HG03378 (cell line): ENCODE measurements around the gene RBM4B.
"Not testable (repeated sequence)": the region's sequence is repeated elsewhere in the genome, so short reads cannot be mapped to it uniquely, and the experiment has no call there.

Experiments used
- ATAC-seq: cut with Tn5 transposase; IDR thresholded peaks from one replicate; pipeline ENCODE4 v1.9.1; 2021; ENCODE audit warnings: mild to moderate bottlenecking, moderate library complexity; ENCODE audit not compliant: unreplicated experiment

The RBM4B gene, protein sequence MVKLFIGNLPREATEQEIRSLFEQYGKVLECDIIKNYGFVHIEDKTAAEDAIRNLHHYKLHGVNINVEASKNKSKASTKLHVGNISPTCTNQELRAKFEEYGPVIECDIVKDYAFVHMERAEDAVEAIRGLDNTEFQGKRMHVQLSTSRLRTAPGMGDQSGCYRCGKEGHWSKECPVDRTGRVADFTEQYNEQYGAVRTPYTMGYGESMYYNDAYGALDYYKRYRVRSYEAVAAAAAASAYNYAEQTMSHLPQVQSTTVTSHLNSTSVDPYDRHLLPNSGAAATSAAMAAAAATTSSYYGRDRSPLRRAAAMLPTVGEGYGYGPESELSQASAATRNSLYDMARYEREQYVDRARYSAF

DNA sequence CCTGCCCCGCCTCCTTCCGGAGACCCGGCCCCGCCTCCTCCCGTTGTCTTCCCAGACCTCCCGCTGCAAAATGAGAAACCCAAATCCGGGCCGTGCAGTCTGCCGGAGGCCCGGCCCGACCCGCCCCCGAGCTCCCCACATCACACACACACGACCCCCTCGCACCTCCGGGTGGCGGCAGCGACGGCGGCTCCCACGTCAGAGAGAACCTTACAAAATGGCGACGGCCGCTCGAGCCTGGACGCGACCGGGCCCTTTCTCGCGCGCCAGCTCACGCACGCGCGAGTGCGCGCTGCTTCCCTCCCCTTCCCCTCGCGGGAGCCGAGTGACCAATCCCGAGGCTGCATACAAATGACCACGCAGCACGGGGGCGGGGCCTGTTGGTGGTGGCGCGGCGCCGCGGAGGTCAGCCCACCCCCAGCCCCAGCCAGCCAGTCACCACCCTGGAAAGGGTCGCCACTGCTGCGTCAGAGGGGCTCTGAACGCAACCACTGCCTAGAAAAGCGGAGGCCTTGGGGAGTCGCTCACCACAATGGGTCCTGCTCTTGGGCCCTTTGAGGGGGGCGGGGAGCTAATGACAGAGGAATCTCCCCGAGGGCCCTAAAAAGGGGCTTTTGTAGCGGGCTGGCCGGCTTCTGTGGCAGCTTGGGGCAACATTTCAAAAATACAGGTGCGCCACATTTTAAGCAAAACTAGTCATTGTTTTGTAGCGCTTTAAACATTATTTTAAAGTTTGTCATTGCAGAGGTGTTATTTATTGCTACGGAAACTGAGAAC is at the start of gene RBM4B:
TSS of gene RBM4B (minus strand) at position 289 of the 777 bp plus-strand sequence. CDS start 808 bp downstream, outside the sequence.
- peak; percentile 53 for ATAC-seq

DNA sequence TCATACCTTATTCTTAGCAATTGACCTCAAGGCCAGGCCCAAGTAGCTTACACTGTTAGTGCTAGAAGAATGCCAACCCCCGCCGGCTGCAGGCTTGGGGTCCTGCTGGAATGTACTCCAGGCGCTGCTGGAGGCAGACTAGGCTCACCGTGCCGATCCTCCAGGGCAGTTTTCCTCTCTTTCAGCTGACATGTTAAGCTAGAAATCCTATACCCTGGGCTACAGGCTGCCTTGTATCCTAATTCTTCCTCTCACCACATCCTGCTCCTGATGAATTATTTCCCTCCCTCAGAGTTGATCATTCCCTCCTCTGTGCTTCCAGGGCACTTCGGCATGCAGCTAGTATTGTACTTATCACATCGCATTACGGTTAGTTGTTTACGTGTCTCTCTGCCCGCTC is 48.0 kb upstream of the RBM4B start:
- ATAC-seq, result no peak

DNA sequence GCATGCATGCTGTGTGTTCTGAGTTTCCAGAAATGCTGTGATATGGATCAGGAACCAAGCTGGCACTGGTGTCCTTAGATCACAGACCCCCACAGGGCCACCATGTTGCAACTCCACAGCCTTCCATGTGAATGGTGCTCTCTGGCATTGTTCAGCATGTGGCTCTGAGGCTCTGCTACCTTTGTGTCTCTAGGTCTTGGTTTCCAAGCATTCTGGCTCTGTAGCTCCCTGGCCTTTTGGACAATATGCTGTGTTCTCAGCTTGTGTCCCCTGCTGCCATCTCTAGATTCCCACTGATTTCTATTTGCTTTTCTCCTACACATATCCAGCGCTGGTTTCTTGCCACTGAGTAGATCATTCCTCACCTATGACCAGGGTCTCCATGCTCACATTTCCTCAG is 47.4 kb upstream of the RBM4B start:
- ATAC-seq, result no peak

DNA sequence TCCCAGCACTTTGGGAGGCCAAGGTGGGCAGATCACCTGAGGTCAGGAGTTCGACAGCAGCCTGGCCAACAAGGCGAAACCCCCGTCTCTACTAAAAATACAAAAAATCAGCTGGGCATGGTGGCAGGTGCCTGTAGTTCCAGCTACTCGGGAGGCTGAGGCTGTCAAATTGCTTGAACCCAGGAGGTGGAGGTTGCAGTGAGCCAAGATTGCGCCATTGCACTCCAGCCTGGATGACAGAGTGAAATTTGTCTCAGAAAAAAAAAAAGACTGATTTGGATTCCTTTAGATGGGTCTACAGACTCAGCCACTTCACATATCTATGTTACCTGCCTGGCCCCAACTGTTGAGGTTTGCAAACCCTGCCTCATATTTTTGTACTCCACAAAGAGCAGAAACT is 46.5 kb upstream of the RBM4B start:
- not testable (repeated sequence) for ATAC-seq

GRCh38 chr11:66723693-66724092 is 46.0 kb upstream of the RBM4B start:
- ATAC-seq, result no peak

- ATAC-seq, result no peak
Observed at GRCh38 chr11:66722745-66723651, 45.3 kb upstream of the RBM4B start.

GRCh38 chr11:66721939-66722338 is 44.3 kb upstream of the RBM4B start:
- ATAC-seq, result no peak

- ATAC-seq, result no peak
Observed at GRCh38 chr11:66720899-66721470, 43.3 kb upstream of the RBM4B start.

- ATAC-seq, result no peak
Observed at GRCh38 chr11:66720223-66720898, 42.7 kb upstream of the RBM4B start.

GRCh38 chr11:66719111-66719872 is 41.6 kb upstream of the RBM4B start:
- no peak for ATAC-seq

DNA sequence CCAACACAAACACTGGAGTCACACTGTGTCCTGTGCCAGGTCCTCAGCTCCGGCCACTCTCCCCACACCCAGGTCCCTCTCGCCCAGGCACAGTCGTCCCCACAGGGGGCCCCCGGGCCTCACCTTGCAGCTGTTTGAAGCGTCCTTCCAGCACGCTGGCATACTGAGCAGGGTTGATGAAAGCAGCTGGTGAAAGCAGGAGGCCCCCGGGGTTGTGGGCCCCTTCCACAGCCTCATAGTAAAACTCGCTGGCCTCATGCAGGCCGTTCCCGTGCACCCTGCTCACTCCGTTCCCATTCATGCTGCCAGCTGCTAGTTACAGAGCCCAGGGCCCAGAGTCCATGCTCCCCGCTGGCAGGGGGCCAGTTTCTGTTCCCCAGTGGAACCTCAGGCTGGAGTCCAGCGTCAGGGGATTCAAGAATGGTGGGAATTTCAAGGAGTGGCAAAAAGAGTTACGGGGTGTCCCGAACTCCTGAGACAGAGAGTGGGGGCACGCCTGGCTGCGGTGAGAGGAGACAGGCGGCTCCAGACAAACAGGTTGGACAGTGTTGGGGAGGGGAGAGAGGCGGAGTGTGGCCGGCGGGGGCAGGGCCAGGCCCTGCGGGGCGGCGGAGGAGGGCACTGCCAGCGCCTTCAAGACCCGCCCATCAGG is 40.8 kb upstream of the RBM4B start:
- ATAC-seq, result no peak

DNA sequence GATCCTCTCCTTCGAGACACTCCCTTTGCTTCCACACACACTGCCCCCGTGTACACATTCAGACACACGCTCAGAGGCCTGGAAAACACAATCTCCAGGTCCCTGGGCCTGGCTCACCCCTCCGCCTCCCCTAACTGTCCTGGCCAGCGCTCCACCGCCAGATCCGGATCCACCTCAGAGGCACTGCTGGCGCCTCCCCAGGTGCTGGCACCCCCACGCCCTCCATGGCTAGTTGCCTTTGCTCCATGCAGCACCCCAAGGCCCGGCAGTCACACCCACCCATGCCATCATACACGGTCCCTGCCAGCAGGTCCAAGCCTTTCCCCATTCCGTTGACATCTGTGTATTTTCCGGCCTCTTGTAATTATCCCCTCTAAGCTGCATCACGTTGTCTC is 40.2 kb upstream of the RBM4B start:
- ATAC-seq, result no peak

DNA sequence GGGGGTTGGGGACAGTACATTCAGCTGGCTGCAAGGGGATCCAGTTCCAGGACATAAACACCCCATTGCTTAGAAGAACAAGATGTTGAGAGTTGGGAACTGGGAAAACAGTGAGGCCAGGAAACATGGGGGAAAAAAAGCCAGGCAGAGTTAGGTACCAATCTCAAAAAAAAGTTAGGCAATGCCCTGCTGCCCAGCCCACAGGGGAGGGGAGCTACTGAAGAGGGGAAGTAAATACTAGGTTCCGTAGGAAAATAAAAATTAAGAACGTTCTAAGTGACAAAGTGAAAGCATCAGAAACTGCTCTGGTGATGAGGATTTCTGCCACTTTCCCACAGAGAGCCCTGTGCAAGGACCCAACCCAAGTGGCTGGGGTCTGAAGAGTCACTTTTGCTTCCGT is 39.3 kb upstream of the RBM4B start:
- ATAC-seq, result no peak

DNA sequence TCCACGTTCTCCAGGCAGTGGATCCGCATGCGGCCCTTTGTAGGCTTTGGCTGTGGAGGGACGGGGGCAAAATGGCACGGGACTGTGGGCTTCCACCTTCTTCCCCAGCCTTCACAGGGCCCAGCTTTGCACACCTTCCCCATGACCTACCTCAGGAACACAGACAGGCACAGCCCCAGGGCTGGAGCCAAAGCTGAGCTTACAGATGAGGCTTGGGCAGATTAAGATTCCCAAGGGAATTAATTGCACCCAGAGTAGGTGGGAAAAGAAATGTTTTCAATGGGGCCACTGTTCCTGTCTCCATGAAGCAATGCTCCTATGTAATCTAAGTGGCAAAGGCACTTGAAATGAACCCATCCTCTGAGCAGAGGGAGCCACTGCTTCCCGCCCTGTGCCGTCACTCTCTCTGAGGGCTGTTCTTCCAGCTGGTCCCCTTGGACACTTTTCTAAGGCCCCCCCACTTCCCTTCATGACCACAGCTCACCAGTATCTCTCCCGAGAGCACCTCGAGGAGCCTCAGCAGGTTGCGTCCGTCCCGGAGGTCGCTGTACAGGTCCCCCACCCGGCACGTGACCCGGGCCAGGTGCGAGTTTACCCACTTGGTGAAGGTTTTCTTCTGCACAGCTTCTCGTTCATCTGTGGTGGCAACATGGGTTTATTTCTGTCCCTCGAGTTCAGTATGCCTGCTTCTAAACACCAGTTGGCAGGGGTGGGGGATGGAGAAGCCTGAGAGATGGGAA is 37.8 kb upstream of the RBM4B start:
- ATAC-seq, result no peak

- no peak for ATAC-seq
Observed at GRCh38 chr11:66713746-66714480, 36.2 kb upstream of the RBM4B start.

GRCh38 chr11:66710384-66710930 is 32.8 kb upstream of the RBM4B start:
- no peak for ATAC-seq

DNA sequence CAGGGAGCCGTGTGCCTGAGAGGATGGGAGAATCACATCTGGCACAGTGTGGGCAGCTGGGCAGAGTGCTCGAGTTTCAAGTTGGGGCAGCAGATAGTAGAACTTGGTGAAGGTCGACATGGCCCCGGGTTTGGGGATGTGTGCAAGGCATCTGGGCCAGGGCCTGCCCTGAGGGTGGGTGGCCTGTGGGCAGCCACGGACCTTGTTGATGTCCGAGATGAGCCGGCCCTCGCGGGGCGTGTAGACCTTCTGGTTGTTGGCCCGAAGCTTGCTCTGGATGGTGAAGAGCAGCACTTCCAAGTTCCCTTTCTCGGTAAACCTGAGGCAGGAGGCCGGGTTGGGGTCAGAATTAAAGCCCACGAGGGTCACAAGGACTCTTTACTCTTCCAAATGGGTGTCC is 31.0 kb upstream of the RBM4B start:
- ATAC-seq, result no peak
